ENCODE measurements around the gene CBX3.

Gene CBX3

DNA sequence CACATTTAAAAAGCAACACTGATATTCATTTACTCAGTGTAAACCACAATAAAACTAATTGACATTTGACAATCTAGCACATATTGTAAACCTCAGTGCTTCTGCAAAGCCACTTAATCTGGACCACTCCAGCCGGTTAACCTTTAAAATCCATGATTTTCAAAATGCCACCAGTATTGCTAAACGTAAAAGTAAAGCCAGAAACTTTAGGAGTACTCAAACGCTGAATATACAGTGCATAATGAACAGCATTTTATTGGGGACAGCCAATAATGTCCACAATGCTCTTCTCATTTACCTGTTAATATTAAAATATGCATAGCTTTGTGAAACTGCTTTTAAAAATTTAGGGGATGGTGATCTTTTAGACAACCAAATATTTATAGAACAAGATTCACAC lies 11.8 kb upstream of the CBX3 start (continued):
- TF ChIP-seq, protein P1, sequence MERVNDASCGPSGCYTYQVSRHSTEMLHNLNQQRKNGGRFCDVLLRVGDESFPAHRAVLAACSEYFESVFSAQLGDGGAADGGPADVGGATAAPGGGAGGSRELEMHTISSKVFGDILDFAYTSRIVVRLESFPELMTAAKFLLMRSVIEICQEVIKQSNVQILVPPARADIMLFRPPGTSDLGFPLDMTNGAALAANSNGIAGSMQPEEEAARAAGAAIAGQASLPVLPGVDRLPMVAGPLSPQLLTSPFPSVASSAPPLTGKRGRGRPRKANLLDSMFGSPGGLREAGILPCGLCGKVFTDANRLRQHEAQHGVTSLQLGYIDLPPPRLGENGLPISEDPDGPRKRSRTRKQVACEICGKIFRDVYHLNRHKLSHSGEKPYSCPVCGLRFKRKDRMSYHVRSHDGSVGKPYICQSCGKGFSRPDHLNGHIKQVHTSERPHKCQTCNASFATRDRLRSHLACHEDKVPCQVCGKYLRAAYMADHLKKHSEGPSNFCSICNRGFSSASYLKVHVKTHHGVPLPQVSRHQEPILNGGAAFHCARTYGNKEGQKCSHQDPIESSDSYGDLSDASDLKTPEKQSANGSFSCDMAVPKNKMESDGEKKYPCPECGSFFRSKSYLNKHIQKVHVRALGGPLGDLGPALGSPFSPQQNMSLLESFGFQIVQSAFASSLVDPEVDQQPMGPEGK (CRISPR knock-in tag; IDR thresholded peaks at IDR 0.05; ENCODE audit: borderline replicate concordance) = peak; percentile 11
- TF ChIP-seq ZC3H10 (CRISPR knock-in tag; IDR thresholded peaks at IDR 0.05) = no peak

DNA sequence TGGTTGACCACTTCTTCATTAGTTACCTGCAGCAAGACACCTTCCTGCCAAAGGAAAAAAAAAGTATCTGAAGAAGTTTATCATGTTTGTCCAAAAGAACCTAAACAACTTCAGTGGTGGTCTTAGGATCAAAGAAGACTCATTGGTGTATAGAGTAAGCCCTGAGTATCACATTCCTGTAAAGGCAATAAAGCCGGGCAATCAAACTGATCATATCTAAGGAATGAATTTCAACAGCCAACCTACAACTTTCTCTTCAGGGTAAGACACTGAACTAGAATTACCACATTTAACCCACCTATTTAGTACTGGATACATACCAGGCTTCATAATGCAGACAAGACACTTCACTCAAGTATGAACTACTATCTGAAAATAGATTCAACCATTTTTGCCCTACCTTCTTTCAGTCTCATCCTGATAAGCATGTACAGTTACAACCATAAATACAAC lies 11.1 kb upstream of the CBX3 start:
- ATAC-seq = no peak
- TF ChIP-seq, protein P1 (CRISPR knock-in tag; IDR thresholded peaks at IDR 0.05; ENCODE audit: borderline replicate concordance) = 0 out of 2 replicates have a peak, but pooled peaks have one; percentile 13
- TF ChIP-seq ZFP30 (CRISPR knock-in tag; IDR thresholded peaks at IDR 0.05) = no peak
- 0 out of 2 replicates have a peak, but pooled peaks have one; percentile 5 for TF ChIP-seq GLIS3 (CRISPR knock-in tag; IDR thresholded peaks at IDR 0.05)

DNA sequence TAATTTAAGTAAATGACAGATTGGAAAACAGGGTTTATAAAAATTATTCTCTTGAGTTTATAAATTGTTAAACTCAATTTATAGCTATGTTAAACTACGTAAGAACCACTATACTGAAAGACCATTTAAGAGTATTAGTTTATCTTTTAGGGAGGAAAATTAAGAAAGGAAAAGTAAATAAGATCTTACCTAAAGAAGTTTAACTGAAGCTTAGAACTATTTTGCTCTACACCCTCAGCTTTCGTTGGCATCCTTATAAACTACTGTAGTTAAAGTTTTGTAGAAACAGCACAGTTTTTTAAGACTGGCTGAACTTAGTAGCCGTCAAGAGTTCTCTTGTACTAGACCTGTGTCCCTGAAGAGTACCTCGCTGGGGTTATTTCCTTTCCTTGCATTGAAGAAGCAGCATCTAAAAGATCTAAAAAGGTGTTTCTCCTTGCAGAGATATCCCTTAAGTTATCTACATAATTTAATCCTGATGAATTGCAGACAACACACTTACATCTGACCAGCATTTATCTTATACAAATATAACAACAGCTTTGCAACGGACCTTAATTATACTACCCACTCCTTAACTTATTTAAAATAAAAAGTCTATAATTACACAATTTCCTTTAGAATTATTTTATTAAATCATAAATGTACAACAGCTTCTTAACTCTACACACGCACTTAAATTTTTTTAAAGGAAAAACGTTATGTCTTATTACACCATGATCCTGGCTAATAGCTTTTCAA lies 10.1 kb upstream of the CBX3 start:
- no peak for TF ChIP-seq ZFP3 (CRISPR knock-in tag; IDR thresholded peaks at IDR 0.05)
- TF ChIP-seq, protein P2, sequence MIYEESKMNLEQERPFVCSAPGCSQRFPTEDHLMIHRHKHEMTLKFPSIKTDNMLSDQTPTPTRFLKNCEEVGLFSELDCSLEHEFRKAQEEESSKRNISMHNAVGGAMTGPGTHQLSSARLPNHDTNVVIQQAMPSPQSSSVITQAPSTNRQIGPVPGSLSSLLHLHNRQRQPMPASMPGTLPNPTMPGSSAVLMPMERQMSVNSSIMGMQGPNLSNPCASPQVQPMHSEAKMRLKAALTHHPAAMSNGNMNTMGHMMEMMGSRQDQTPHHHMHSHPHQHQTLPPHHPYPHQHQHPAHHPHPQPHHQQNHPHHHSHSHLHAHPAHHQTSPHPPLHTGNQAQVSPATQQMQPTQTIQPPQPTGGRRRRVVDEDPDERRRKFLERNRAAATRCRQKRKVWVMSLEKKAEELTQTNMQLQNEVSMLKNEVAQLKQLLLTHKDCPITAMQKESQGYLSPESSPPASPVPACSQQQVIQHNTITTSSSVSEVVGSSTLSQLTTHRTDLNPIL (CRISPR knock-in tag; IDR thresholded peaks at IDR 0.05; ENCODE audit: low read depth) = peak; percentile 9; the same call in 1 of the 2 replicates
- no peak for ATAC-seq

DNA sequence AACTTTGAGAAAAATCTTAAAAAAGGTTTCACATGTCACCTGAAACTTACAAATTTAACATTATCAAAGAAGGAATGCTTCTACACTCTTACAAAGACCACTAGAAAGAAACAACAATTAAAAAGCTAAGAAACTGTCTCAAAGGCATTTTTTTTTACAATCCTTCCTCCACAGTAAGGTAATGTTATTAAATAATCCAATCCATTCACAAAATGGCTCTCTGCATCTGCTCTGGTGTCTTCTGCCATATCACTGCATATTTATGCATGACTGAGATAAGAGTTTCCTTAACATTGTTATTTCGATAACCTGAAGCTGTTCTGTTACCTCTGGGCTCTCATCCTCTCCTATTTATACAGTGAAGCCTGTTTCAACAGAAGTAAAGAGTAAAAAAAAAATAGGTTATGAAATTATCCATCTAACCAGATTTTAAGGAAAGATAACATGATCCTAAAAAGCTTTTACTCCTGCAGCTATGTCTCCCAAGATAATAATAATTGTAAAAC lies 9.5 kb upstream of the CBX3 start:
- TF ChIP-seq TCF4 (CRISPR knock-in tag; IDR thresholded peaks at IDR 0.05; ENCODE audit: borderline replicate concordance) = peak; percentile 54; the same call in 1 of the 2 replicates
- no peak for TF ChIP-seq ZNF8 (CRISPR knock-in tag; IDR thresholded peaks at IDR 0.05)
- TF ChIP-seq ZFP3 (CRISPR knock-in tag; IDR thresholded peaks at IDR 0.05) = peak; percentile 41; the same call in 1 of the 2 replicates
- no peak for ATAC-seq

GRCh38 chr7:26192485-26193087 lies 9.0 kb upstream of the CBX3 start:
- peak; percentile 32; the same call in 1 of the 2 replicates for TF ChIP-seq ZNF8 (CRISPR knock-in tag; IDR thresholded peaks at IDR 0.05)
- no peak for TF ChIP-seq PPARA (CRISPR knock-in tag; IDR thresholded peaks at IDR 0.05; ENCODE audit: borderline replicate concordance)
- peak; percentile 24; the same call in 1 of the 2 replicates for TF ChIP-seq ZFP30 (CRISPR knock-in tag; IDR thresholded peaks at IDR 0.05)
- no peak for TF ChIP-seq SNAI2 (CRISPR knock-in tag; IDR thresholded peaks at IDR 0.05)
- peak; percentile 36; the same call in 1 of the 2 replicates for TF ChIP-seq ZNF70 (CRISPR knock-in tag; IDR thresholded peaks at IDR 0.05)
- TF ChIP-seq, protein P3, sequence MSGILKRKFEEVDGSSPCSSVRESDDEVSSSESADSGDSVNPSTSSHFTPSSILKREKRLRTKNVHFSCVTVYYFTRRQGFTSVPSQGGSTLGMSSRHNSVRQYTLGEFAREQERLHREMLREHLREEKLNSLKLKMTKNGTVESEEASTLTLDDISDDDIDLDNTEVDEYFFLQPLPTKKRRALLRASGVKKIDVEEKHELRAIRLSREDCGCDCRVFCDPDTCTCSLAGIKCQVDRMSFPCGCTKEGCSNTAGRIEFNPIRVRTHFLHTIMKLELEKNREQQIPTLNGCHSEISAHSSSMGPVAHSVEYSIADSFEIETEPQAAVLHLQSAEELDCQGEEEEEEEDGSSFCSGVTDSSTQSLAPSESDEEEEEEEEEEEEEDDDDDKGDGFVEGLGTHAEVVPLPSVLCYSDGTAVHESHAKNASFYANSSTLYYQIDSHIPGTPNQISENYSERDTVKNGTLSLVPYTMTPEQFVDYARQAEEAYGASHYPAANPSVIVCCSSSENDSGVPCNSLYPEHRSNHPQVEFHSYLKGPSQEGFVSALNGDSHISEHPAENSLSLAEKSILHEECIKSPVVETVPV (CRISPR knock-in tag; IDR thresholded peaks at IDR 0.05) = 0 out of 2 replicates have a peak, but pooled peaks have one; percentile 9
- no peak; the same call in 1 of the 2 replicates for TF ChIP-seq ZNF565 (CRISPR knock-in tag; conservative IDR thresholded peaks at IDR 0.05; ENCODE audit: low read depth)
- TF ChIP-seq, protein P1 (CRISPR knock-in tag; IDR thresholded peaks at IDR 0.05; ENCODE audit: borderline replicate concordance) = peak; percentile 46; the same call in 1 of the 2 replicates
- TF ChIP-seq ISL1 (CRISPR knock-in tag; IDR thresholded peaks at IDR 0.05) = no peak
- ATAC-seq = no peak

Data from SK-N-SH treated with all-trans-retinoic acid at 6 μM for 48 hours (cell line).